Gastroesophageal sphincter (tissue), 4 donors: ENCODE data around the gene PLD5. TPM values are rescaled to one million over a fixed set of nuclear protein-coding genes. Genes with fewer than 3 reads are reported as not detected.

ENCODE experiments used
- ATAC-seq: fragments of 150-250 bp; one replicate; pipeline ENCODE4 v1.9.1; 2016; ENCODE audit warnings: mild to moderate bottlenecking, moderate library complexity
- H3K27ac ChIP-seq, 4 donors: fragments of 200-600 bp; sonication (generic) in 3 of 4; 1 replicate in 3 of 4; 2 replicates in 1 of 4; pipeline ENCODE4 v1.5.1; 2016 to 2019
- H3K27me3 ChIP-seq: fragments of 200-600 bp; sonication (generic); one replicate; pipeline ENCODE4 v1.5.1; 2019
- H3K36me3 ChIP-seq, 2 donors: fragments of 200-600 bp; sonication (generic); one replicate each; pipeline ENCODE4 v1.5.1; 2019; ENCODE audit warnings: control low read depth in 1 of 2
- H3K4me1 ChIP-seq, 3 donors: fragments of 200-600 bp; sonication (generic); 1 replicate in 2 of 3; 2 replicates in 1 of 3; pipeline ENCODE4 v1.5.1; 2016 to 2019; ENCODE audit warnings: control low read depth in 2 of 3
- H3K4me3 ChIP-seq, 2 donors: fragments of 200-600 bp; sonication (generic); one replicate each; pipeline ENCODE4 v1.5.1; 2019; ENCODE audit warnings: mild to moderate bottlenecking in 1 of 2, moderate library complexity in 1 of 2
- H3K9me3 ChIP-seq, 3 donors: fragments of 200-600 bp; sonication (generic); one replicate each; pipeline ENCODE4 v1.5.1; 2017 to 2019; ENCODE audit warnings: control low read depth in 2 of 3
- CTCF ChIP-seq, 4 experiments: fragments of 200-600 bp in 2 of 4; fragments of 450-650 bp in 2 of 4; sonication (generic) in 1 of 4; IDR thresholded peaks; one replicate each; pipeline ENCODE4 v1.5.1; 2017 to 2019; ENCODE audit warnings: antibody characterized with exemption in 4 of 4, mild to moderate bottlenecking in 2 of 4, moderate library complexity in 2 of 4
- EP300 ChIP-seq: sonication (generic); formaldehyde crosslinking; IDR thresholded peaks from one replicate; pipeline ENCODE4 v1.6.1; 2017; ENCODE audit warnings: antibody characterized with exemption, mild to moderate bottlenecking
- POLR2A ChIP-seq, 2 donors: fragments of 450-650 bp; IDR thresholded peaks; one replicate each; pipeline ENCODE4 v1.6.1; 2017; ENCODE audit warnings: antibody characterized with exemption in 2 of 2, mild to moderate bottlenecking in 2 of 2, moderate library complexity in 1 of 2
- POLR2AphosphoS5 ChIP-seq: sonication (generic); formaldehyde crosslinking; IDR thresholded peaks from one replicate; pipeline ENCODE4 v1.6.1; 2017; ENCODE audit warnings: antibody characterized with exemption
- WGBS, 2 donors: methylation state at CpG; one replicate each; pipeline ENCODE4 v1.1.5; 2018; ENCODE audit warnings: low coverage in 1 of 2; 5-methylcytosine and 5-hydroxymethylcytosine counted together
- total RNA-seq, 4 donors: library from RNA; depleted of rRNA; stranded (reverse); fragments of >200 nt; gene quantifications; one replicate each; pipeline ENCODE4 v1.1.0, GENCODE V29; 2016

The PLD5 gene
- total RNA-seq, 4 donors from 2014 or later = 0.37 to 1.4 (median 0.92) TPM

GRCh38 chr1:242201090-242201489 lies 323.4 kb downstream of the PLD5 start:
- Histone ChIP-seq H3K4me1 (no peaks in the 10 kb centered on the region), H3K27ac (no peak overlapping the region), H3K27me3 (no peaks in the 10 kb centered on the region), H3K9me3 (no peaks in the 10 kb centered on the region), H3K4me3 (no peak overlapping the region), H3K36me3 (no peaks in the 10 kb centered on the region)
- TF ChIP-seq POLR2AphosphoS5 (no peak), POLR2A (IDR thresholded peaks at IDR 0.05) (no peak), CTCF (IDR thresholded peaks at IDR 0.05) (no peak), EP300 (no peak)
- ATAC-seq = no peak
- 74 to 75% methylated on average over 2 of the region's 2 CpGs for WGBS, 2 donors

GRCh38 chr1:242199776-242200458 lies 324.6 kb downstream of the PLD5 start:
- Histone ChIP-seq H3K4me1 (no peaks in the 10 kb centered on the region), H3K9me3 (no peaks in the 10 kb centered on the region), H3K27me3 (no peaks in the 10 kb centered on the region), H3K36me3 (no peaks in the 10 kb centered on the region), H3K27ac (no peak overlapping the region), H3K4me3 (no peak overlapping the region)
- WGBS, 2 donors = 70 to 80% methylated on average over 8 of the region's 8 CpGs
- ATAC-seq = no peak
- TF ChIP-seq CTCF (IDR thresholded peaks at IDR 0.05) (no peak), EP300 (no peak), POLR2AphosphoS5 (no peak), POLR2A (IDR thresholded peaks at IDR 0.05) (no peak)

GRCh38 chr1:242197907-242198820 lies 326.3 kb downstream of the PLD5 start:
- Histone ChIP-seq H3K27me3 (no peaks in the 10 kb centered on the region), H3K27ac (no peak overlapping the region), H3K36me3 (no peaks in the 10 kb centered on the region), H3K4me1 (no peaks in the 10 kb centered on the region), H3K9me3 (no peaks in the 10 kb centered on the region), H3K4me3 (no peak overlapping the region)
- WGBS, 2 donors = 66 to 72% methylated on average over 8 to 9 of the region's 9 CpGs
- no peak for TF ChIP-seq CTCF (IDR thresholded peaks at IDR 0.05)
- TF ChIP-seq POLR2A (IDR thresholded peaks at IDR 0.05) = no peak
- TF ChIP-seq POLR2AphosphoS5 = no peak
- TF ChIP-seq EP300 = no peak
- ATAC-seq = no peak

- Histone ChIP-seq H3K4me3 (no peak overlapping the region), H3K36me3 (no peaks in the 10 kb centered on the region), H3K27me3 (no peaks in the 10 kb centered on the region), H3K27ac (no peak overlapping the region), H3K9me3 (no peaks in the 10 kb centered on the region), H3K4me1 (no peaks in the 10 kb centered on the region)
- no peak for TF ChIP-seq EP300
- no peak for TF ChIP-seq CTCF (IDR thresholded peaks at IDR 0.05)
- TF ChIP-seq POLR2A (IDR thresholded peaks at IDR 0.05) = no peak
- no peak for TF ChIP-seq POLR2AphosphoS5
- ATAC-seq = no peak
- WGBS, 2 donors = 75% methylated on average over 2 of the region's 5 CpGs; no CpG with 5 or more reads in 1 of the 2 donors
These were observed 327.6 kb downstream of the PLD5 start for GRCh38 chr1:242196914-242197313.
